HepG2 (cell line): ENCODE data around the gene TSPYL1. TPM values are rescaled to one million over a fixed set of nuclear protein-coding genes. Genes with fewer than 3 reads are reported as not detected.
"Not testable (repeated sequence)": the region's sequence is repeated elsewhere in the genome, so short reads cannot be mapped to it uniquely, and the experiment has no call there.

Experiments used
- ATAC-seq: fragments of 200-7000 bp; cut with Tn5 transposase; 3 replicates; pipeline ENCODE4 v1.9.1; 2020; ENCODE audit warnings: mild to moderate bottlenecking, moderate library complexity
- BruUV-seq: library from RNA; stranded (reverse); fragments of 400-500 nt; replicated peaks from 2 replicates; lab custom pipeline; 2021; lab: Mats Ljungman, UMichigan
- CTCF ChIA-PET: fragments of 300-600 bp; formaldehyde crosslinking; extraction: SDS; loops from one replicate; lab custom pipeline; 2021; ENCODE audit warnings: low total read pairs, inconsistent platforms, low intra/inter-chr PET ratio; lab: Yijun Ruan, JAX
- POLR2A ChIA-PET: fragments of 350-600 bp; sonication (Branson Sonifier 250); formaldehyde crosslinking; loops from one replicate; lab custom pipeline; 2020; ENCODE audit warnings: antibody characterized with exemption, inconsistent platforms; lab: Yijun Ruan, JAX
- DNase-seq: peaks from one replicate; pipeline ENCODE4 v3.0.0-alpha.2; 2015; ENCODE audit warnings: low spot score
- FAIRE-seq: peaks from 3 replicates; lab custom pipeline; 2011; peaks lifted over from hg19 to GRCh38; lab: Jason Lieb, UNC
- H2AFZ ChIP-seq: one replicate; pipeline ENCODE4 v1.6.1; 2011; ENCODE audit warnings: low read length, inconsistent platforms
- H3K27ac ChIP-seq: fragments of 300-600 bp; 3 replicates; pipeline ENCODE4 v1.8.0; 2011; ENCODE audit warnings: mixed run types, mild to moderate bottlenecking, mixed read lengths, low read length, inconsistent platforms; ENCODE audit not compliant: insufficient read depth; ENCODE audit errors: extremely low read length
- H3K27me3 ChIP-seq, 2 experiments: fragments of 200-600 bp in 1 of 2; 2 replicates in 1 of 2; 3 replicates in 1 of 2; pipeline versions ENCODE4 v1.6.0 to v1.8.0; 2011; ENCODE audit warnings: low read length in 2 of 2, mild to moderate bottlenecking in 2 of 2, moderate library complexity in 2 of 2, inconsistent platforms in 1 of 2; ENCODE audit not compliant: insufficient read depth in 2 of 2, control insufficient read depth in 1 of 2
- H3K36me3 ChIP-seq, 2 experiments: fragments of 200-600 bp in 1 of 2; replicated peaks in 1 of 2; 2 replicates in 1 of 2; 3 replicates in 1 of 2; pipeline versions ENCODE4 v1.5.1 to v1.8.0; 2011; ENCODE audit warnings: low read length in 2 of 2, inconsistent platforms in 1 of 2; ENCODE audit not compliant: insufficient read depth in 2 of 2, control insufficient read depth in 1 of 2
- H3K4me1 ChIP-seq: 2 replicates; pipeline ENCODE4 v1.5.1; 2012; ENCODE audit warnings: low read length, inconsistent platforms; ENCODE audit not compliant: insufficient read depth
- H3K4me2 ChIP-seq: 2 replicates; pipeline ENCODE4 v1.6.0; 2011; ENCODE audit warnings: low read depth, low read length, inconsistent platforms
- H3K4me3 ChIP-seq, 3 experiments: fragments of 200-600 bp in 1 of 3; sonication (generic), shearing (Covaris generic) in 1 of 3; replicated peaks in 1 of 3; 2 replicates each; pipeline ENCODE4 v1.5.1; 2011 to 2016; ENCODE audit warnings: low read length in 3 of 3, inconsistent platforms in 2 of 3, low read depth in 2 of 3, mild to moderate bottlenecking in 2 of 3, control low read depth in 1 of 3, mixed read lengths in 1 of 3; ENCODE audit not compliant: insufficient read depth in 1 of 3
- H3K79me2 ChIP-seq: one replicate; pipeline ENCODE4 v1.6.1; 2011; ENCODE audit warnings: low read length, inconsistent platforms; ENCODE audit not compliant: insufficient read depth
- H3K9ac ChIP-seq: 2 replicates; pipeline ENCODE4 v1.6.0; 2011; ENCODE audit warnings: mild to moderate bottlenecking, low read depth, low read length, inconsistent platforms; ENCODE audit not compliant: insufficient read depth
- H3K9me3 ChIP-seq: 2 replicates; pipeline ENCODE4 v1.5.1; 2012; ENCODE audit warnings: mild to moderate bottlenecking, low read length
- H4K20me1 ChIP-seq: 2 replicates; pipeline ENCODE4 v1.6.0; 2011; ENCODE audit warnings: inconsistent platforms, mild to moderate bottlenecking, low read length, moderate library complexity; ENCODE audit not compliant: insufficient read depth
- DNMT1 ChIP-seq: sonication (generic); formaldehyde crosslinking; IDR thresholded peaks from 2 replicates; pipeline ENCODE4 v1.5.1; 2020; ENCODE audit warnings: mild to moderate bottlenecking, missing genetic modification reagents
- ZFYVE20 ChIP-seq: sonication (generic); formaldehyde crosslinking; IDR thresholded peaks from 2 replicates; pipeline ENCODE4 v1.8.0; 2023; ENCODE audit warnings: low read depth, mild to moderate bottlenecking, moderate library complexity, missing genetic modification reagents, borderline replicate concordance
- ZNF224 ChIP-seq: sonication (generic); formaldehyde crosslinking; IDR thresholded peaks from 2 replicates; pipeline ENCODE4 v1.5.0; 2020; ENCODE audit warnings: mild to moderate bottlenecking, missing genetic modification reagents
- ZNF282 ChIP-seq: fragments of 450-650 bp; IDR thresholded peaks from 2 replicates; pipeline ENCODE4 v1.6.1; 2018; ENCODE audit not compliant: partially characterized antibody
- ZNF382 ChIP-seq: sonication (generic); formaldehyde crosslinking; IDR thresholded peaks from 2 replicates; pipeline ENCODE4 v1.5.0; 2020; ENCODE audit warnings: missing genetic modification reagents, mild to moderate bottlenecking, borderline replicate concordance
- ZNF772 ChIP-seq: sonication (generic); formaldehyde crosslinking; IDR thresholded peaks from 2 replicates; pipeline ENCODE4 v1.5.0; 2020; ENCODE audit warnings: mild to moderate bottlenecking, missing genetic modification reagents
- ZNF883 ChIP-seq: sonication (generic); formaldehyde crosslinking; IDR thresholded peaks from 2 replicates; pipeline ENCODE4 v1.5.1; 2020; ENCODE audit warnings: mild to moderate bottlenecking, missing genetic modification reagents; ENCODE audit errors: not compliant biosample characterization
- WGBS: methylation state at CpG from one replicate; pipeline ENCODE4 v1.1.6; 2017; ENCODE audit warnings: low lambda C conversion rate; 5-methylcytosine and 5-hydroxymethylcytosine counted together
- in situ Hi-C: cut with HindIII; loops from 2 replicates; pipeline ENCODE4 v1.10.0; 2017; ENCODE audit warnings: low pct_unique_long_range_greater_than_20kb; ENCODE audit not compliant: extremely low pct_ligation_motif_present
- intact Hi-C: fragments of 100-400 bp; cut with micrococcal nuclease; formaldehyde crosslinking; loops from one replicate; pipeline ENCODE4 v1.10.0; 2022; ENCODE audit not compliant: unreplicated experiment
- polyA plus RNA-seq, 8 experiments: library from polyadenylated mRNA; depleted of rRNA in 3 of 8; stranded (reverse) in 7 of 8; unstranded in 1 of 8; fragments of >200 nt; fragmentation: Illumina TruSeq in 4 of 8; extraction: Trizol in 4 of 8; gene quantifications; 2 replicates each; pipeline versions ENCODE4 v1.2.1 to v1.2.3, GENCODE V29; 2011 to 2016; ENCODE audit warnings: low read depth in 4 of 8, missing spikeins in 1 of 8, mixed read lengths in 1 of 8; ENCODE audit not compliant: insufficient read depth in 1 of 8
- total RNA-seq, 5 experiments: library from RNA; depleted of rRNA; stranded (reverse); fragments of >200 nt; fragmentation: Illumina TruSeq; extraction: Trizol; gene quantifications; 2 replicates each; pipeline ENCODE4 v1.2.3, GENCODE V29; 2016; ENCODE audit warnings: low read depth in 1 of 5
- TF ChIP-seq, protein P1 (sequence below): sonication (generic); formaldehyde crosslinking; IDR thresholded peaks from 2 replicates; pipeline ENCODE4 v1.4.0; 2020; ENCODE audit warnings: low read depth, mild to moderate bottlenecking, missing genetic modification reagents
- TF ChIP-seq, protein P2 (sequence below): sonication (generic); formaldehyde crosslinking; IDR thresholded peaks from 2 replicates; pipeline ENCODE4 v1.5.0; 2020; ENCODE audit warnings: mild to moderate bottlenecking, missing genetic modification reagents, moderate library complexity
- TF ChIP-seq, protein P3 (sequence below): IDR thresholded peaks from 2 replicates; pipeline ENCODE4 v1.6.1; 2016; ENCODE audit warnings: low read depth, control low read depth
- TF ChIP-seq, protein P4 (sequence below): sonication (generic); formaldehyde crosslinking; IDR thresholded peaks from 2 replicates; pipeline ENCODE4 v1.5.0; 2020; ENCODE audit warnings: missing genetic modification reagents

The TSPYL1 gene
- total and polyA plus RNA-seq, 2 of the 13 experiments (the other 11 are each of a cell fraction or from before 2014, with no cell fraction given): 28.3 to 93.0 TPM

DNA sequence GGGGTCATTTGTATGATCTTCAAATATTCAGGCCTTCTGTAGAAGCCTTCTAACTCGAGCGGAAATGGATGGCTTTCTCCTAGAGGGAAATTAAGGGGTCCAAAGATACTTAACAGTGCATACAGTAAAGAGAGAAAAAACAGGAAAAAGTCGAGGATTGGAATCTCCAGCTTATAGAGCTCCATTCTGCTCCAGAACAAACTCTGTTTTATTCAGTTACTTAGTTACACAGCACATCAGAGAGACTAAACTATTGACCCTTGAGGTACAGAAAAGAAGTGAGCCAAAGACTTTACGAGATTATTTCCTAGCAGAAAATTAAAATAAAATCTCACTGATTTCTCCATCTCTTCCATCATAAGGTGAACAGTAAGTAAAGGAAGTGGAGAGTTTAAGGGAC is 47.3 kb upstream of the TSPYL1 start (continued):
- TF ChIP-seq, protein P1, sequence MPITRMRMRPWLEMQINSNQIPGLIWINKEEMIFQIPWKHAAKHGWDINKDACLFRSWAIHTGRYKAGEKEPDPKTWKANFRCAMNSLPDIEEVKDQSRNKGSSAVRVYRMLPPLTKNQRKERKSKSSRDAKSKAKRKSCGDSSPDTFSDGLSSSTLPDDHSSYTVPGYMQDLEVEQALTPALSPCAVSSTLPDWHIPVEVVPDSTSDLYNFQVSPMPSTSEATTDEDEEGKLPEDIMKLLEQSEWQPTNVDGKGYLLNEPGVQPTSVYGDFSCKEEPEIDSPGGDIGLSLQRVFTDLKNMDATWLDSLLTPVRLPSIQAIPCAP: no peak
- no peak for TF ChIP-seq ZNF224 (CRISPR knock-in tag)
- TF ChIP-seq, all 625 proteins: peak for 0

DNA sequence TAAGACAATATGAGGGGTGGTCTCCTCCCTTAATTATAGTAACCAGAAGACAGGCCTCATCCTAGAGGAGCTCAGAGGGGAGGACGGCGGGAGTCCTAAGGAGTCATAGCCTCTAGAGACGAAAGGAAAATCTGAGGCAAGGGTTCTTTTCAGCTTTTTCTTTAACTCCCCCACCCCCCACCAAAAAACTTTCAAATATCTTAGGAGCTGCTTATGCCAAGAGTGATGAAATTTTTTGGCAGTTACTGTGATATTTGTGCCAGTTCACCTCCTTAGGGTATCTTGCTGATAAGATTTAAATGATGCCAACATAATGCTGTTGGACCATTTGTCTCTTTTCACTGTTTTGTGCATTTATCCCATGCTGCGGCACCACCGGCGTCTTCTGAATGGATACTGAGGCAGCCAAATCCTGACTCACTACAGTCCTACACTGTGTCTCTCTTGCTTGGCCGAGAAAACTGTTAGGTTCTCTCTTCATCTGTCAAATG is 46.5 kb upstream of the TSPYL1 start:
- intact Hi-C loops: no loop called here
- Histone ChIP-seq H3K27me3 (no peaks in the 10 kb centered on the region), H3K27ac (no peak overlapping the region), H3K4me3 (no peak overlapping the region)
- CTCF ChIA-PET: no interaction called here
- POLR2A ChIA-PET: no interaction called here
- 77% methylated on average over 7 of the region's 7 CpGs for WGBS
- TF ChIP-seq ZNF772 (no peak), ZNF282 (no peak), DNMT1 (no peak), ZFYVE20 (CRISPR knock-in tag) (no peak), ZNF382 (CRISPR knock-in tag) (no peak), ZNF883 (CRISPR knock-in tag) (no peak)
- TF ChIP-seq, protein P2, sequence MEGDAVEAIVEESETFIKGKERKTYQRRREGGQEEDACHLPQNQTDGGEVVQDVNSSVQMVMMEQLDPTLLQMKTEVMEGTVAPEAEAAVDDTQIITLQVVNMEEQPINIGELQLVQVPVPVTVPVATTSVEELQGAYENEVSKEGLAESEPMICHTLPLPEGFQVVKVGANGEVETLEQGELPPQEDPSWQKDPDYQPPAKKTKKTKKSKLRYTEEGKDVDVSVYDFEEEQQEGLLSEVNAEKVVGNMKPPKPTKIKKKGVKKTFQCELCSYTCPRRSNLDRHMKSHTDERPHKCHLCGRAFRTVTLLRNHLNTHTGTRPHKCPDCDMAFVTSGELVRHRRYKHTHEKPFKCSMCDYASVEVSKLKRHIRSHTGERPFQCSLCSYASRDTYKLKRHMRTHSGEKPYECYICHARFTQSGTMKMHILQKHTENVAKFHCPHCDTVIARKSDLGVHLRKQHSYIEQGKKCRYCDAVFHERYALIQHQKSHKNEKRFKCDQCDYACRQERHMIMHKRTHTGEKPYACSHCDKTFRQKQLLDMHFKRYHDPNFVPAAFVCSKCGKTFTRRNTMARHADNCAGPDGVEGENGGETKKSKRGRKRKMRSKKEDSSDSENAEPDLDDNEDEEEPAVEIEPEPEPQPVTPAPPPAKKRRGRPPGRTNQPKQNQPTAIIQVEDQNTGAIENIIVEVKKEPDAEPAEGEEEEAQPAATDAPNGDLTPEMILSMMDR (CRISPR knock-in tag): no peak
- TF ChIP-seq, protein P3, sequence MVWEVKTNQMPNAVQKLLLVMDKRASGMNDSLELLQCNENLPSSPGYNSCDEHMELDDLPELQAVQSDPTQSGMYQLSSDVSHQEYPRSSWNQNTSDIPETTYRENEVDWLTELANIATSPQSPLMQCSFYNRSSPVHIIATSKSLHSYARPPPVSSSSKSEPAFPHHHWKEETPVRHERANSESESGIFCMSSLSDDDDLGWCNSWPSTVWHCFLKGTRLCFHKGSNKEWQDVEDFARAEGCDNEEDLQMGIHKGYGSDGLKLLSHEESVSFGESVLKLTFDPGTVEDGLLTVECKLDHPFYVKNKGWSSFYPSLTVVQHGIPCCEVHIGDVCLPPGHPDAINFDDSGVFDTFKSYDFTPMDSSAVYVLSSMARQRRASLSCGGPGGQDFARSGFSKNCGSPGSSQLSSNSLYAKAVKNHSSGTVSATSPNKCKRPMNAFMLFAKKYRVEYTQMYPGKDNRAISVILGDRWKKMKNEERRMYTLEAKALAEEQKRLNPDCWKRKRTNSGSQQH: no peak
- TF ChIP-seq, protein P4, sequence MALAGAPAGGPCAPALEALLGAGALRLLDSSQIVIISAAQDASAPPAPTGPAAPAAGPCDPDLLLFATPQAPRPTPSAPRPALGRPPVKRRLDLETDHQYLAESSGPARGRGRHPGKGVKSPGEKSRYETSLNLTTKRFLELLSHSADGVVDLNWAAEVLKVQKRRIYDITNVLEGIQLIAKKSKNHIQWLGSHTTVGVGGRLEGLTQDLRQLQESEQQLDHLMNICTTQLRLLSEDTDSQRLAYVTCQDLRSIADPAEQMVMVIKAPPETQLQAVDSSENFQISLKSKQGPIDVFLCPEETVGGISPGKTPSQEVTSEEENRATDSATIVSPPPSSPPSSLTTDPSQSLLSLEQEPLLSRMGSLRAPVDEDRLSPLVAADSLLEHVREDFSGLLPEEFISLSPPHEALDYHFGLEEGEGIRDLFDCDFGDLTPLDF (CRISPR knock-in tag): no peak
- TF ChIP-seq, all 625 proteins: peak for 0
- Histone ChIP-seq H3K4me1 (peaks cover 20% of the 10 kb centered on the region), H3K36me3 (no peaks in the 10 kb centered on the region), H3K9ac (no peak overlapping the region), H4K20me1 (no peaks in the 10 kb centered on the region), H3K9me3 (no peaks in the 10 kb centered on the region), H3K4me2 (no peak overlapping the region), H2AFZ (no peak overlapping the region), H3K79me2 (no peaks in the 10 kb centered on the region)
- FAIRE-seq: no peak
- in situ Hi-C loops: no loop called here
- BruUV-seq: no TSS peak
- no peak for DNase-seq
- ATAC-seq: no peak

DNA sequence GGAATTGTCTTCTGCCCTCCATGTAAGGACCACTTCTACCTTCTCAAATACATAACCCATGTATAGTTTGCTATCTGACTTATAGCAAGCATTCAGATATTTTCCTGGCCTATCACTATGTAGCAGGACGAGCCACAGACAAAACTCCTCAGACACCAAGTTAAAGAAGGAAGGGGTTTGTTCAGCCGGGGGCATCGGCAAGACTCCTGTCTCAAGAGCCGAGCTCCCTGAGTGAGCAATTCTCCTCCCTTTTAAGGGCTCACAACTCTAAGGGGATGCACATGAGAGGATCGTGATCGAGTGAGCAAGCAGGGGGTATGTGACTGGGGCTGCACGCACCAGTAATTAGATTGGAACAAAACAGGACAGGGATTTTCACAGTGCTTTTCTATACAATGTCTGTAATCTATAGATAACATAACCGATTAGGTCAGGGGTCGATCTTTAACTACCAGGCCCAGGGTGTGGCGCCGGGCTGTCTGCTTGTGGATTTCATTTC is 46.0 kb upstream of the TSPYL1 start:
- ATAC-seq, H3K36me3 ChIP-seq, H3K4me2 ChIP-seq, H3K79me2 ChIP-seq, H3K9me3 ChIP-seq, BruUV-seq, in situ Hi-C loops, H3K9ac ChIP-seq, intact Hi-C loops, H4K20me1 ChIP-seq, H3K27ac ChIP-seq, FAIRE-seq, H3K27me3 ChIP-seq, POLR2A ChIA-PET, H3K4me3 ChIP-seq, CTCF ChIA-PET, H2AFZ ChIP-seq, DNase-seq: not testable (repeated sequence)
- H3K4me1 ChIP-seq: peaks cover 20% of the 10 kb centered on the region
- 82% methylated on average over 11 of the region's 11 CpGs for WGBS
